ENCODE data around the gene FTCDNL1. TPM values are rescaled to one million over a fixed set of nuclear protein-coding genes. Genes with fewer than 3 reads are reported as not detected.

The FTCDNL1 gene
- total RNA-seq, 1 donor from 2014 or later = 0.90 TPM

- no peak for DNase-seq (ENCODE audit: low read depth in 2 of 2)
Measured at GRCh38 chr2:199842631-199843395, 8.2 kb downstream of the FTCDNL1 start.

DNA sequence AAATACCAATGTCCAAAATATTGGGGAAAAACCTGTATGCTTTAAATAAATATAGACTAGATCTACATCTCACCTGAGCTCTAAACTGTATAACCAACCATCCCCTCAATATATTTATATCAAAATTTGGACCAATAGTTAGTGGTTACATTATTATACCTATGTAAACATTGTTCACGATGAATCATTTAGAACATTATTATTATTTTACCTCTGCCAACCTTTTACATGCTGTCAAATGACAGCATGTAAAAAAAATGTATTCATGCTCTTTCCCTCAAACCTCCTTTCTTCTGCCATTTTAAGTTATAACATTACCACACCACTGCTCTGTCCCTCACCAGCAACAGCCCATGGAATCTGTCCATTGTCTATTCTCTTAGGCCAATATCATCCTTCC is 9.6 kb downstream of the FTCDNL1 start:
- DNase-seq (ENCODE audit: low read depth in 2 of 2) = no peak

DNA sequence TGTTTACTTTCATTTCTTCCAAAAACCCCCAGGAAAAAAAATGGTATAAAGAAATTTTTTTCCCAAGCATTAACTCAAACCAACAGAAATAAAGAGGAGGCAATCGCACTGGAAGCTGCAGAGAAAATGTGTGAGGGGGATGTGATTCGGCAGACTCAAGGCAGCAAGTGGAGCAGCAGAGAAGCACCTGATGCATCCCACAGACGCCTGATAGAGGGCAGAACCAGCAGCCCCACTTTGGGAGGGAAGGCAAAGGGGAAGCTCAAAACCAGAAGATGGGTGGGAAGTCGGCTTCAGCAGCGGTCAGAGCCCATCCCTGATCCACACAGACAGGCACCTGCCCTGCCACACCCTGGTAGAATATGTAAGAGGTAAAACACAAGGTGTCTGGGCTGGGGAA is 12.6 kb downstream of the FTCDNL1 start:
- no peak for DNase-seq (ENCODE audit: low read depth in 2 of 2)

GRCh38 chr2:199836943-199837342 is 14.0 kb downstream of the FTCDNL1 start:
- no peak for DNase-seq (ENCODE audit: low read depth in 2 of 2)

DNA sequence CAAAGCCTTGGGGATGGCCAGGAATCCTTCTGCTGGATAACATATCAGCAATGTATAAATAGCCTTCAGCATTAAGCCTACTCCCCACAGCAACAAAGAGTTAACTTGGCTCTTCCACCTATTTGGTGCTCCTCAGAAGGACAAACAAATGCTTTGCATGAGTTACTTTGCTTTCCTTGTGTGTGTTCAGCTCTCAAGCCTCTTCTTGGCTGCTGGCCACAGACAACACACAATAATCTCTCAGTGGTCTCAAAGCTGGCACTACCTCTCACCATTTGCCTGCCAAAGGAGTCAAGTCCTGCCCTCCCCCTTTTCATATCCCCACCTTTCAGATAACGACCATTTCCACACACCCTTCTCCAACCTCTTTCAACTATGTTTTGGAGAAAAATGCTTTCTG is 17.5 kb downstream of the FTCDNL1 start:
- no peak for DNase-seq (ENCODE audit: low read depth in 2 of 2)

DNA sequence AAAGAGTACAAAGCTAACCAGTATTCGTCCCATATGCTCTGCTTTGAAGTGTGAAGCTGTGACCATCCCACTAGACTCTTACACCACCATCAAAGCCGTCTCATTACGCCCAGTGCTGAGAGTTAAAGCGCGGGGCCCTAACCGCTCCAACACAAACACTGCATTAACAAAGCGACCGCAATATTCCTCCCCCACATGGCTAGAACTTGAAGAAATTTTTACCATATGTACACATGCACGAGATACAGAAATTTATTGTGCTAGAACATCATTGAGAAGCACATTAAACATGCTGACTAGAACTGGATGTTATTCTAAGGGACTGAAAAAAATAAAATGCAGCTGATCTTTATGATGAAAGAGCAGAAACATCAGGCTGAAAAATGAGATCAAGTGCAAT is 20.5 kb downstream of the FTCDNL1 start:
- no peak for DNase-seq (ENCODE audit: low read depth in 2 of 2)

- no peak for DNase-seq (ENCODE audit: low read depth in 2 of 2)
Measured at GRCh38 chr2:199829628-199830027, 21.4 kb downstream of the FTCDNL1 start.

- DNase-seq (ENCODE audit: low read depth in 2 of 2) = no peak
Measured at GRCh38 chr2:199819746-199820145, 31.2 kb downstream of the FTCDNL1 start.

DNA sequence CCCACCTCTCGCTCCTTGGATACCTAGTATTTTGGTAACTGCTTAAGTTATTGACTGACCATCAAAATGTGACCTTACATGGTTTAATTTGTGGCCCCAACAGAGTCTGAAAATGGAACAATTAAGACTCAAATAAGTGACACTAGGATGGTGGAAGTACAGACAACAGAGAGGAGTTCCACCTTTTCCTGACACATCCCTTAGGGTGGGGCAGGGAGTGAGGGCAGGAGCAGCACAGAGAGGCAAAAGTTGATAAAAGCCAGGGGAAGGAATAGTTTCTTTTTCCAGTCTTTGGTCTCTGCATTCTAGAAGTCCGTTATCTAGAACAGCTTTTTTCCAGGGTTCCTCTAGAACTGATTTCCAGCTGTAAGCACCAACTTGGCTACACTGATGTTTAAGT is 32.2 kb downstream of the FTCDNL1 start:
- no peak for DNase-seq (ENCODE audit: low read depth in 2 of 2)

DNA sequence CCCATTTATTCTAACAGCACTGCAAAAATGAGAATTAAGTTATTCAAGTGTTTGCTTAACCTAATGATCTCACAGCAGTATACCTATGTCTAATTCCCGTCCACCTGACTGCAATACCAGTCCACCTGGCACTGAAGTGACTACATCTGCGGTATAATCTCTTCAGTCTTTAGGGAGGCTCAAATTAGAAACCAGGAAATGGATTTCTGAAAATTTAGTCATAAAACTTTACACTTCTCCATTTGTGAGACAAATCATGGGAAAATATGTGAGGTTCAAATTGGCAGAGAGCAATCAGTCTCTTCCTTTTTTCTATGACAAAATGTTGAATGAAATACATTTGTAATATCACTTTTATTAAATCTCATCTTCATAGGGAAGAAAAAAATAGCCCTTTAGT is 33.0 kb downstream of the FTCDNL1 start:
- no peak for DNase-seq (ENCODE audit: low read depth in 2 of 2)

DNA sequence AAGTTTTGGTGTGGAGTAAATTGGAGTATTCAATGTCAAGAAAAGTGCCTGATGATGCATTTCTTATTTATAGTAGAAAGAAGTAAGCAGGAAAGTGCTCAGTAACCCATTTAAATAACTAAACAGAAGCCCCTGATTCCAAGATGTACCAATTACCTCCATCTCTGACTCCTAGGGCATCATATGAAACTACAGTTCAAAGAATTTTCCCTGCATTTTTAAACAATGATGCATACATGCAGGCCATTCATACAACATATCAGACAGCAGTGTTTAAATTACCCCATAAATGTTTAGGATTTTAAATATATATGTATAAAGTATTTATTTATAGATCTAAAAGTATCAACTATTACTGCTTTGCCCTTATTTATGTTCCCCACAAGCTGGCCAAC is 36.2 kb downstream of the FTCDNL1 start:
- DNase-seq (ENCODE audit: low read depth in 2 of 2) = no peak

DNA sequence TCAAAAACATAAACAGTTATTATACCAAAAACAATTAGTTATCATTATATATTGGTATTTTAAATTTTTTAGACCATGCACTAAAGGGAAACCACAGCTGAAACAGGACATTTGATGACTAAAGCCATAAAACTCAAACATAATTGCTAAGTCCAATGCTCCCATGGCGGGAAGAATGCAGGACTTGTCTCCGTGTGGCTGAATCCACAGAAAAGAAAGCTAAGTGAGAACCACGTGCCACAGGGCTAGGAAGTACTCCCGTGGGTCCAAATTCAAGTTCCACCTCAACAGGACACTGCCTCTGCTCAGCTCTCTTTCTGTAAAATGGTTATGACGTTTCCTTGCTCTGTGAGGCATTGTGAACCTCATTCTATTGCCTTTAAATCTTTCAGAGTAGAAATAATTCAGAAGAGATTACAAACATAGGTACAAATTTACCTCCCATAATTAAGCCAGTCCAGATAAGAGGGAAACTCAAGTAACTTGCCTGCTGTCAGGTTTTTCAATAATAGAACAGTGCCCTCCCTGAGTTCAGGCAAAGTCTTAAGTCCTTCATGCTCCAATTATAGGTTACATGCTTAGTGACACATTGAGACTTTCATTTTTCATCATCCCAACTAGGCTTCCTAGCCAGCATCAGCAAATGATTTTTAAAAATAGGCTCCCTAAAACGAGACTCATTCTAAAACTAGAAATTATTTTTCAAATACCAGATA is 36.7 kb downstream of the FTCDNL1 start:
- DNase-seq (ENCODE audit: low read depth in 2 of 2) = no peak

DNA sequence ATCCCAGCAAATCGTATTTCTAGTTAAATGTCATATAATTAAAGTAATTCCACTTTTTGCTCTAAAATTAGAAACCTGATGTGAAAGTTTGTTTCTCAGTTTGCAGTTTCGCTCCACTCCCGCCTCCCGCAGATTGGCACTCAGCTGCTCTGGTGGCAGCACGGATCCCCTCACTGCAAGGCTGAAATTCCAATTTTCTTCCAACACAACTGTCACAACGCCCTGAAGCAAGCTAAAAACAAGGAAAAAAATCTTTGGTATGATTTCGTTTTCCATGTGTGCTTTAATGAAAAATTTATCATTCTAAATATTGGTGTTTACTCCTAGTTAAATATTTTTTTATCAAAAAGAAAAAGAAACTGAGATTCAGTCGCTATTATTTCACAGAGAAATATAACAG is 38.5 kb downstream of the FTCDNL1 start:
- DNase-seq (ENCODE audit: low read depth in 2 of 2) = no peak

GRCh38 chr2:199811346-199811745 is 39.6 kb downstream of the FTCDNL1 start:
- no peak for DNase-seq (ENCODE audit: low read depth in 2 of 2)

GRCh38 chr2:199810422-199811171 is 40.4 kb downstream of the FTCDNL1 start:
- DNase-seq (ENCODE audit: low read depth in 2 of 2) = no peak

GRCh38 chr2:199807966-199808365 is 43.0 kb downstream of the FTCDNL1 start:
- DNase-seq (ENCODE audit: low read depth in 2 of 2) = no peak

GRCh38 chr2:199806179-199806578 is 44.8 kb downstream of the FTCDNL1 start:
- no peak for DNase-seq (ENCODE audit: low read depth in 2 of 2)

- no peak for DNase-seq (ENCODE audit: low read depth in 2 of 2)
Measured at GRCh38 chr2:199804831-199805230, 46.2 kb downstream of the FTCDNL1 start.

DNA sequence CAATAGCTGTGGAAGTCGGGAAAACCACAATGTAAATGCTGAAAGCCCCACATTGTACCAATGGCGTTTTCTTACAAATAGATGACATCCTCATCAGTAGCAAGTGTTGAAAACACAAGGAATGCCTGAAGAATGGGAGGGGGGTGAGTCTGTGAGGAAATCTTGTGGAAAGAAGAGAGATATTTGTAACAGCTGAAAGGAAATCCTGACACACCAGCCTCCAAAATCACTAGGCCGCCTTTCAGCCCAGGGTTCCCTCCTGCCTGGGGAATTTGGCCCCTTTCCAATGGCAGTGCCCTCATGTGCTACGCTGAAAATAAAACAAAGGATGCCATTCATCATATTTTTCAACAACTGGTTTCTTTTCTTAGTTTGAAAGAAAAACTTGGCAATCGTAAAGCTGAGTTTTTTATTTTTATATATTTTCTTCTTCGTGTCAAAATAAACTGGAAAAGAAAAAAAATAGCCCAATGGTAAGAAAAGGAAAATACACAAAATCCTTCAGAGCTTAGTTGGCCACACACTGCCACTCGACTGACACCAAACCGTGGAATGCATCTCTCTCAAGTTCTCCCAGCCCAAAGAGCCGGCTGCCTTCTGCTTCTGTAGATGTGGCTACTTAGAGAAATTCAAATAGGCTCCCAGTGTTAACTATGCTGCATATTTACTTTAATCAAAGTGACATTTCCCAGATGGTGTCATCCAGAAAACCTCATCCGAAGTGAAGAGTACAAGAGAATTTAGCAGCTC is 52.0 kb downstream of the FTCDNL1 start:
- peak in 1 of 2 donors; percentile 15 for DNase-seq (ENCODE audit: low read depth in 2 of 2)

DNA sequence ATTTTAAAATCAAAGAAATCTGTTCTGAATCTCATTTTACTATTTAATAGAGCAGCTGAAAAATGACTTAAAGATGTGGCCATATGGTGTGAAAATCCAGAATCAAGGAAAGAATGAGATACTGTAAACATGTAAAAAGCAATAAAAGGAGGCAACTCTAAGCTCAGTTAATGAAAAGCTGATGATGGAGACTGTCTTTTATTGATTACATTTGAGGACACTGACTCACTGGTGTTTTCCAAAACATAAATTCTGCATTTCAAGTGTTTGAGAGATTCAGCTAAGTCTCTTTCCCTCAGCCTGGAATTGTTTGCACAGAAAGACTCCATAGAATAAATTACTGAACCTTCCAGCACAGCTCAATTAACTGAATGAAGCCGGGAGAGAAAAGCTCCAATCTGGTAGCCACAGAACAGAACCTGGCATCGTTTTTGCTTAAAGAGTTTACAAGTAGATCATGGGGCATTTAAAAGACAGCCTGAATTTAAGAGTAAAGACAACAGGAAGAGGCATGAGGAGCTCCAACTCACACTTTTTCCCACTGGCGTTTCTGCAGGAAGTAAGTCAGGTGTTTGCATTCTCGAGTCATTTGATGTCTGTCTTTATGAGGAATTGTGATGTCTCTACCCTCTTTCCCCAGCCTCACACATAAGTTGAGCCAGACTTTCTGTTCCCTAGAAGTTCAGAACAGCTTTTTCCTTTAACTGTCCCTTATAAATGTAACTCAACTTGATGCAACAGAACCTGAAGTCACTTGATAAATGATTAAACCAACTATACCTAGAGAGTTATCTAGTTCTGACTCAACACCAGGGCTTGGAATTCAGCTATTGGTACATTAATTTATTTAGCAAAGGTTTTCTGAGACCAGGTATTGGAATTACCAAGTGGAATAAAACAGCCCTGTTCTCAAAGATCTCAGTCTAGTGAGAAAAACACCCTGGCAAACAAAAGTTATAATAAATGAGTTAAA is 53.3 kb downstream of the FTCDNL1 start:
- no peak for DNase-seq (ENCODE audit: low read depth in 2 of 2)

DNA sequence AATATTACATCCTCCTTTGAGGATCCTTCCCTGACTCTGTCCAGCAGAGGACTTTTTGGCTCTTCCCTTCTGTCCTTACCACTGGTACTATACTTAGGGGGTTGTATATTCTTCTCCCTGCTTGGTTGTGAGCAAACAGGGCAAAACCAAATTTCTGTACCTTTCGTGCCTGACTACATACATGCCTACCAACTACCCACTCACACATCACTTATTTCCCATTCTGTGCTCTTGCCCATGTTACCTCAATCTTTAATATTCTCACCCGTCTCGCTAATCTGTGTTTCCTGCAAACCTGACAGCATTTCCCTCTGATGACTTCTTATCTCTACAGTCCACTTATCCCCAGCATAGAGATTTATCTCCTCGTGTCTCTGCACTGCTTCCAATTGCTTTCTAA is 58.6 kb downstream of the FTCDNL1 start:
- DNase-seq (ENCODE audit: low read depth in 2 of 2) = no peak

Measured in dermis microvascular lymphatic vessel endothelial cell (primary cell).